ENCODE data around the gene PIP5KL1.
A peak's percentile ranks its signal among the peaks of the same experiment; 100 is the strongest.

PIP5KL1 gene

DNA sequence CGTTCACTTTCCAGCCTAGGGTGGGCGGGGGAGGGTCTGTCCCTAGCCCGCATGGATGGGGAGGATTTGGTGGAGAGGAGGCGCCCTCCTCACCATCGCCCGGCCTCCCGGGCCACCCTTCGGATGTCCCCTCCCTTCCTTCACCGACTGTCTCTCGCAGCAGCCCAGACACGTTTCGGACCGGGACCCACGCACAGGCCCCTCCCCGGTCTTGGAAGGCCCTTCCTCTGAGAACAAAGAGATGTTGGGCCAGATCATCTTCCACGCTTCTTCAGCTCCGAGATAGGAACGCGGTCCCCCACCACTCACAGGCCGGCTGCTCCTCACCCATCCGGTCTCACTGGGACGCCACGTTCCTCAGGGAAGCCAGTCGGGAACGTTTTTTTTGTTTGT, 7.7 kb upstream of the PIP5KL1 start:
- H3K4me3 ChIP-seq (replicated peaks; ENCODE audit: low read depth, low read length): no peak overlapping the region; the same call in 1 of the 2 replicates
- TF ChIP-seq, protein P1, sequence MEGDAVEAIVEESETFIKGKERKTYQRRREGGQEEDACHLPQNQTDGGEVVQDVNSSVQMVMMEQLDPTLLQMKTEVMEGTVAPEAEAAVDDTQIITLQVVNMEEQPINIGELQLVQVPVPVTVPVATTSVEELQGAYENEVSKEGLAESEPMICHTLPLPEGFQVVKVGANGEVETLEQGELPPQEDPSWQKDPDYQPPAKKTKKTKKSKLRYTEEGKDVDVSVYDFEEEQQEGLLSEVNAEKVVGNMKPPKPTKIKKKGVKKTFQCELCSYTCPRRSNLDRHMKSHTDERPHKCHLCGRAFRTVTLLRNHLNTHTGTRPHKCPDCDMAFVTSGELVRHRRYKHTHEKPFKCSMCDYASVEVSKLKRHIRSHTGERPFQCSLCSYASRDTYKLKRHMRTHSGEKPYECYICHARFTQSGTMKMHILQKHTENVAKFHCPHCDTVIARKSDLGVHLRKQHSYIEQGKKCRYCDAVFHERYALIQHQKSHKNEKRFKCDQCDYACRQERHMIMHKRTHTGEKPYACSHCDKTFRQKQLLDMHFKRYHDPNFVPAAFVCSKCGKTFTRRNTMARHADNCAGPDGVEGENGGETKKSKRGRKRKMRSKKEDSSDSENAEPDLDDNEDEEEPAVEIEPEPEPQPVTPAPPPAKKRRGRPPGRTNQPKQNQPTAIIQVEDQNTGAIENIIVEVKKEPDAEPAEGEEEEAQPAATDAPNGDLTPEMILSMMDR (IDR thresholded peaks at IDR 0.05; ENCODE audit: low read depth, low read length, missing control alignments): no peak
- no peak for DNase-seq (ENCODE audit: extremely low read depth, low read depth)

DNA sequence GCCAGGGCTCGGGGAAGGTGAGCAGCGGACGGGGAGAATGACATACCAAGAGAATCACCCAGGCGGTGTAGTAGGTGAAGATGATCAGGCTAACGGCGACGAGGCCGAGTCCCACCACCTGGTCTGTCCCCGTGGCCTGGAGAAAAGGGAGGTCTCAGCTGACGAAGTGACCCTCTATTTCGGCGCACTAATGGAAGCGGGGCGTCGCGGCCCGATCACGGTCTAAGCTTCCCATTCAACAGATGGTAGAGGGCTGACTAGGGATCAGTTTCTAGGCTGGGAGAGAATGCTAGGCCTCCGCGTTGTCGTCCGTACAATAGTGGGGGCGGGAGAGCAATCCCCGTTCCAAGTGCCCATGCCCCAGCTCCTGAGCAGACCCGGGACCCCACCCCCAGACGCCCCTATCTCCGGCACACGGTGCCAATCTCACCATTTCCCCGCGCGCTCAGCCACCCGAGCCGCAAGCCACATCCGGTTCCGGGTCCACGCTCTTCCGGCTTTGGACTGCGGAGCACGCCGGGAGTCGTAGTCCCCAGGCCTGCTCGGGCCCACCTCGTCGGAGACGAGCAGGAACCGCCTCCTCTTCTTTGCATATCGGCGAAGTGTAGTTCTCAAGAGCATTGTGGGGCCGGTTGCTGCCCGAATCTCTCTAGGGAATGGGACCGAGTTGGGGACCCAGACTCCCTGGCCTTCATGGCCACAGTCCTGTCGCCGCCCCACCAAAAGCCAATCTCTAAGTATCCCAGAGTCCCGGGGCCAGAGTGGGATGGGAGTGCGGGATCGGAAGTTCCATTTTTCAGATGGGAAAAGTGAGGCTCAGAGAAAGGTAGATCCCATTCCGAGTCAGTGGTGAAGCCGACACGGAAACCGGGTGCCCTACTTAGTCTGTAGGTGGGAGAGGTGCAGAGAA, 7.1 kb upstream of the PIP5KL1 start, which contains the start of gene DPM2:
Gene DPM2 (minus strand): TSS at position 467 of the 910 bp plus-strand sequence. CDS start 34 bp downstream, at position 433.
- no peak for DNase-seq (ENCODE audit: extremely low read depth, low read depth)
- TF ChIP-seq, protein P1 (IDR thresholded peaks at IDR 0.05; ENCODE audit: low read depth, low read length, missing control alignments): no peak
- peak within 1 kb of the TSS; percentile 96 for H3K4me3 ChIP-seq (replicated peaks; ENCODE audit: low read depth, low read length)

DNA sequence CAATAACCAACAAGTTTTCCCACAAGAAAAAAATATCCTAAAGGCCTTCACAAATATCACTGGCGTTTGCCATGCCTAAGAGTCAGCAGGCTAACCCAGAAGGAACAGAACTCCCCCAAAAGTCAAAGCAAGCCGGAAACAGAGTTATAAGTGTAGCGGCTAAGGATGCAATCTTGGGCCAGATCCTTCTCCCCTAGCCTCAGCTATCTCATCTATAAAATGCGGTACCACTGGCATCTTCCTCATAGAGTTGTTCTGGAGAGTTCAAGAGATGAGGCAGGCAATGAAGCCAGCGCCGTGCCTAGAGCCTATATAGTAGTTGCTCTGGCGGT, 6.4 kb upstream of the PIP5KL1 start:
- peak overlapping the region; percentile 96 for H3K4me3 ChIP-seq (replicated peaks; ENCODE audit: low read depth, low read length)
- no peak for DNase-seq (ENCODE audit: extremely low read depth, low read depth)
- TF ChIP-seq, protein P1 (IDR thresholded peaks at IDR 0.05; ENCODE audit: low read depth, low read length, missing control alignments): no peak

DNA sequence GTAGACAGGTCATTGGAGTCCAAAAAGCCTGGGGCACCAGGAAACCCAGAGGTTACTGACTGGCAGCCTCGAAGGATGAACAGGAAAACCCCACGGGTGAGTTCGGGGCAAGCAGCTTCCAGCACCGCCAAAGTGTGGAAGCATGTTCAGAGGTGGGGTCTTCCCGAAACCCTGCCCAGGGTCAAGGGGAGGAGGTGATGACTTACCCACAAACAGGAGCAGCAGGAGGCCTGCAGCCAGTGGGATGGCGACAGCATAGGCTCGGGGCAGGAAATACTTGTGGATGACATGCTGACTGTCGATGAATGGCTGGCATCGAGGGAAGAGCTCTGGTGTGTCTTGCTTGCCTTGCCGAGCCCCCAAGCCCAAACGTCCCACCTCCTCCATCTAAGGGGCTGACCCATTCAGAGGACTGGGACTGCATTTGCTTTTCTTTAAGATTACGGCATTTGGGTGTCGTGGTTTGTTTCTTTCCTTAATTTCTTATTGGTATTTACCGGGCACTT, 5.8 kb upstream of the PIP5KL1 start:
- peak overlapping the region; percentile 96 for H3K4me3 ChIP-seq (replicated peaks; ENCODE audit: low read depth, low read length)
- TF ChIP-seq, protein P1 (IDR thresholded peaks at IDR 0.05; ENCODE audit: low read depth, low read length, missing control alignments): no peak
- DNase-seq (ENCODE audit: extremely low read depth, low read depth): no peak

DNA sequence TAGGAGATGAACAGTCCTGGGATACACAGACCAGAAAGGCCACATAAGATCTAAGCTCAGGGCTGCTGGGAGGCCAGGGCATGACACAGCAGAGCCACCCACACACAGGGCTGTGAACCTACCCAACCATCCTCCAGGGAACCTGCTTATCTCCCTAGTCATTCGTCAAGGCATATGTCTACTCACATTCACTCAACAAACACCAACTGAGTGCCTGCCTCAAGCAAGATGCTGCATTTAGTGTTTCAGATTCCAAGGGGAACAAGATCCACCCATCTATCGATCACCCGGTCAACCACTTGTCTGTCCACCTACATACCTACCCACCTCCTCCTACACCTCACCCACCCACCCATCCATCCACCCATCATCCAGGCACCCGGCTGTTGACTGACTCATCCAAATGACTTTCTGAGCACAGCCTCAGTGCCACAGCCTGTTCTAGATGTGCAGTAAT, 5.2 kb upstream of the PIP5KL1 start:
- peak overlapping the region; percentile 96 for H3K4me3 ChIP-seq (replicated peaks; ENCODE audit: low read depth, low read length)
- DNase-seq (ENCODE audit: extremely low read depth, low read depth): no peak
- TF ChIP-seq, protein P1 (IDR thresholded peaks at IDR 0.05; ENCODE audit: low read depth, low read length, missing control alignments): no peak

DNA sequence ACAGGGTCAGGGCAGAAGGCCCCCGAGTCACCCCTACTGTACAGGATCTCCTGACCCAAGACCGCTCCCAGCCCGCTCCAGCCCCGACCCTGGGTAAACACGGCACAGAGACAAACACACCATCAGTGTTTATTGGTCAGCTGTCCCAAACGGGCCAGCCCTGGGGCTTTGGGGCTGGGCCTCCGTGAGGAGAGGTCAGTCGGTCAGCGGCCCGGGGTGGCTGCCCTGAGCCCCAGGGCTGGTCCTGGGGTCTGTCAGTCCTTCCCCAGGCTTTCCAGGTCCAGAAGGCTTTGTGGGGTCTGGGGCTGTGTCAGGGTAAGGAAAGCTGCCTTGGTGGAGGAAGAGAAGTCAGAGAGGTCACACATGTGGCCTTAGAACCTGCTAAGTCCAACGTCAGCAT, 4.4 kb upstream of the PIP5KL1 start:
- no peak for DNase-seq (ENCODE audit: extremely low read depth, low read depth)
- TF ChIP-seq, protein P1 (IDR thresholded peaks at IDR 0.05; ENCODE audit: low read depth, low read length, missing control alignments): no peak
- no peak overlapping the region for H3K4me3 ChIP-seq (replicated peaks; ENCODE audit: low read depth, low read length)

Data from HFF-Myc (cell line).